Tibial nerve (tissue), 3 donors: ENCODE results near the gene IL36A.

Experiments used
- CTCF ChIP-seq, 5 experiments: fragments of 200-600 bp in 3 of 5; fragments of 450-650 bp in 2 of 5; sonication (generic) in 3 of 5; IDR thresholded peaks; one replicate each; pipeline ENCODE4 v1.5.1; 2016 to 2019; ENCODE audit warnings: antibody characterized with exemption in 5 of 5, mild to moderate bottlenecking in 3 of 5, moderate library complexity in 2 of 5
- POLR2A ChIP-seq, 2 donors: fragments of 450-650 bp; IDR thresholded peaks; one replicate each; pipeline ENCODE4 v1.6.1; 2017; ENCODE audit warnings: antibody characterized with exemption in 2 of 2, mild to moderate bottlenecking in 2 of 2, moderate library complexity in 2 of 2

DNA sequence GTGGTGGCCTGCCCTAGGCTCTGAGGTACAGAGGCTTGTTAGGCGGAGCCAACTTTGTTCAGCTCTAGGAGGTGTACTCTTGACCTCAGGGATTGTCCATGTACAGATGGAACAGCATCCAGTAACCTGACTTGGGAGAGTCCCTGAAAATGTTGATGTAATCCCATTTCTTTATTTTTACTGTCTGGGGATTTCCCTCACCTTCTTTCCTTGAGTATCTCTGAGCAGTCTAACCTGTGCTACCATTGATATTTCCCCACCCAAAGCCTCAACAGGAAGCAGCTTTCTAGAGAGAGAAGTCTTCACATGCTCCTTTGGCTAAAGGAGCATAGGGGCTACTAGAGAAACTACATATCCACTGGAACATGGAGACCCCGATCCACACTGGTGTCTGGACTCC lies 10.4 kb downstream of the IL36A start:
- TF ChIP-seq POLR2A (IDR thresholded peaks at IDR 0.05) (no peak), CTCF (IDR thresholded peaks at IDR 0.05) (no peak)
